Fibroblast of mammary gland (primary cell): ENCODE measurements around the gene UPF3A.
"Not testable (repeated sequence)": the region's sequence is repeated elsewhere in the genome, so short reads cannot be mapped to it uniquely, and the experiment has no call there.

ENCODE experiments used
- DNase-seq: peaks from one replicate; pipeline ENCODE4 v3.0.0-alpha.2; 2010; ENCODE audit warnings: low read depth
- H3K4me3 ChIP-seq: 2 replicates; pipeline ENCODE4 v1.5.1; 2011; ENCODE audit warnings: low read depth, mild to moderate bottlenecking, low read length, moderate library complexity; ENCODE audit not compliant: control insufficient read depth
- CTCF ChIP-seq: conservative IDR thresholded peaks from 2 replicates; pipeline ENCODE4 v1.5.1; 2011; ENCODE audit warnings: low read depth, low read length, inconsistent platforms; ENCODE audit not compliant: control insufficient read depth, insufficient read depth

UPF3A gene

GRCh38 chr13:114334305-114335053 is 53.1 kb downstream of the UPF3A start:
- DNase-seq, result no peak
- no peak for TF ChIP-seq CTCF
- no peak overlapping the region for H3K4me3 ChIP-seq

DNA sequence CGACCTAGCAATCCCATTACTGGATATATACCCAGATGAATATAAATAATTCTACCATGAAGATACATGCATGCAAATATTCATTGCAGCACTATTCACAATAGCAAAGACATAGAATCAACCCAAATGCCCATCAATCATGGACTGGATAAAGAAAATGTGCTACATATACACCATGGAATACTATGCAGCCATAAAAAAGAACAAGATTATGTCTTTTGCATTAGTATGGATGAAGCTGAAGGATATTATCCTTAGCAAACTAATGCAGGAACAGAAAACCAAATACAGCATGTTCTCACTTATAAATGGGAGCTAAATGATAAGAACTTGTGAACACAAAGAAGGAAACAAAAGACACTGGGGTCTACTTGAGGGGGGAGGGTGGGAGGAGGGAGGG is 55.1 kb downstream of the UPF3A start:
- not testable (repeated sequence) for DNase-seq, H3K4me3 ChIP-seq

DNA sequence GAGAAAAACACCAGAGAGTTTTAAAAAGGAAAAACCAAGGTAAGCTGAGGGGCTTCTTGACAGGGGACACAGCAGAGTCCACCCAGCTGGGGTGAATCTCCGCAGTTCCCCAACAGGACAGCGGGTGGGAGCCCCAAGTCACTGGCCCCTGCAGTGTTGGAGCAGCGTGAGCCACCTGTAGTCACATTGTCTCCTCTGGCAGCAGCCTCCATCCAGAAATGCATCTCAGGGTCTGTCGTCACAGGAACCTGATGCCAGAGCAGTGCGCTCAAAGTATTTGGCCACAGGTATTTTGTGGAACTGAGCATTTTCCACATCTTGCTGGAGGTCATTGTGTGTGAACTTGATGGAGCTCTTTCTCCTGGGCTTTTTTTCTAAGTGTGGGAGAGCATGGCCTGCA is 57.6 kb downstream of the UPF3A start:
- H3K4me3 ChIP-seq, result no peak overlapping the region
- no peak for TF ChIP-seq CTCF
- no peak for DNase-seq

GRCh38 chr13:114339857-114340534 is 58.6 kb downstream of the UPF3A start:
- DNase-seq, result peak; percentile 56
- H3K4me3 ChIP-seq, result no peak overlapping the region
- peak; percentile 71 for TF ChIP-seq CTCF

DNA sequence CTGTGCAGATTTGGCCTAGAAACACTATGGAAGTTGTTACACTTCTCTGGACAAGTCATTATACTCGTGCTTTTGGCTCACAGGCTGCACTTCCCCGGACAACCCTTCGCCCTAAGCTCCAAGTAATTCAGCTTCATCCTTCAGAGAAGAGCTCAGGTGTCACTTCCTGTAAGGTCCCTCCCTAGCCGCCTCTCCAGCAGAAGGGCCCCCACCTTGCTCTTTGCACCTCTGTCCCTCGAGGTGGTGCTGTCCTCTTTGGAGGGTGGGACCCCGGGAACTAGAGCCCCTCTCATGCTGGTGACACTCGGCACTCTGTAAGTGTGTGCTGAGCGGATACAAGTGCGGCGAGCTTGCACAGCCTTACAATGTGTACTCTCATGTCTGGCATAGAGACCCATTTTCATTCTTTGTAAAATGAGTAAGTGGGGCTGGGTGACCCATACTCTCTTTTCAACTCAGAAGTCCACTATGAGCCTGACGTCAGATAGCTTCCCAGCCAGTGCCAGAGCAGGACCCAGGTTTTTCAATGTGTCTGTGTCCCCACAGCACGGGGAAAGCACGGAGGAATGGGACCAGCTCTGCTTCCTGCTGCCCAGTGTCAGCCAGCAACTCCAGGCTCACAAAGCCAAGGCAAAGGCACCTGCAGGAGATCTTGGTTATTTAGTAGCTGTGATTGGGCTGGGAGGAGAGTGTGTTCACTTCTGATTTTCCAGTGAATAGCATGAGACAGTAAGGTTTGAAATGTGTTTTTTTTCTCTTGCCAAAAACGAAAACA is 59.8 kb downstream of the UPF3A start:
- DNase-seq, result no peak
- no peak for TF ChIP-seq CTCF
- H3K4me3 ChIP-seq, result no peak overlapping the region

DNA sequence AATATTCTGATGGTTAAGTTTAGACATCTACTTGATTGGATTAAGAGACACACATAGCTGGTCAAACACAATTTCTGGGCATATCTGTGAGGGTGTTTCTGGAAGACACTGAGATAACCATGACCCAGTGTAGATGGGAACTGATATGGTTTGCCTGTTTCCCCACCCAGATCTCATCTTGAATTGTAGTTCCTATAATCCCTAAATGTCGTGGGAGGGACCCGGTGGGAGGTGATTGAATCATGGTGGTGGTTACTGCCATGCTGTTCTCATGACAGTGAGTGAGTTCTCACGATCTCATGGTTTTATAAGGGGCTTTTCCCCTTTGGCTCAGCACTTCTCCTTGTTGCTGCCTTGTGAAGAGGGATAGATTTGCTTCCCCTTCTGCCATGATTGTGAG is 65.9 kb downstream of the UPF3A start:
- not testable (repeated sequence) for H3K4me3 ChIP-seq, DNase-seq

- peak; percentile 36 for TF ChIP-seq CTCF
- H3K4me3 ChIP-seq, result not testable (repeated sequence)
- DNase-seq, result peak; percentile 25
Observed at GRCh38 chr13:114352763-114353162, 71.4 kb downstream of the UPF3A start.

- not testable (repeated sequence) for H3K4me3 ChIP-seq, DNase-seq
Observed at GRCh38 chr13:114353382-114353781, 72.0 kb downstream of the UPF3A start.
